H9 (cell line): ENCODE results near the gene ENO4. TPM values are rescaled to one million over a fixed set of nuclear protein-coding genes. Genes with fewer than 3 reads are reported as not detected.

Experiments
- DNase-seq: peaks from one replicate; pipeline ENCODE4 v3.0.0-alpha.2; 2017
- H2AFZ ChIP-seq: one replicate; pipeline ENCODE4 v1.6.1; 2013; ENCODE audit warnings: mild to moderate bottlenecking, low read length, control low read depth, moderate library complexity
- H2AK5ac ChIP-seq: 2 replicates; pipeline ENCODE4 v1.6.1; 2013; ENCODE audit warnings: low read length, control low read depth, mixed read lengths; ENCODE audit not compliant: insufficient read length
- H2BK120ac ChIP-seq: one replicate; pipeline ENCODE4 v1.6.1; 2013; ENCODE audit warnings: low read depth, mild to moderate bottlenecking, low read length, control low read depth, inconsistent platforms; ENCODE audit not compliant: poor library complexity, severe bottlenecking
- H2BK12ac ChIP-seq: 2 replicates; pipeline ENCODE4 v1.6.1; 2013; ENCODE audit warnings: low read length, control low read depth, mixed read lengths, low read depth; ENCODE audit not compliant: insufficient read length
- H2BK15ac ChIP-seq: 2 replicates; pipeline ENCODE4 v1.6.1; 2013; ENCODE audit warnings: low read depth, low read length, control low read depth
- H2BK20ac ChIP-seq: one replicate; pipeline ENCODE4 v1.6.1; 2013; ENCODE audit warnings: low read depth, mild to moderate bottlenecking, low read length, control low read depth, inconsistent platforms; ENCODE audit not compliant: poor library complexity, severe bottlenecking
- H2BK5ac ChIP-seq: 2 replicates; pipeline ENCODE4 v1.6.1; 2013; ENCODE audit warnings: low read length, control low read depth, mixed read lengths; ENCODE audit not compliant: insufficient read length
- H3K14ac ChIP-seq: 2 replicates; pipeline ENCODE4 v1.6.1; 2013; ENCODE audit warnings: low read length, control low read depth; ENCODE audit not compliant: insufficient read depth
- H3K18ac ChIP-seq: 2 replicates; pipeline ENCODE4 v1.6.1; 2013; ENCODE audit warnings: low read depth, mild to moderate bottlenecking, mixed read lengths, low read length, control low read depth; ENCODE audit not compliant: insufficient read length
- H3K23ac ChIP-seq: 2 replicates; pipeline ENCODE4 v1.6.1; 2013; ENCODE audit warnings: low read length, control low read depth, mixed read lengths, low read depth; ENCODE audit not compliant: insufficient read length
- H3K23me2 ChIP-seq: 2 replicates; pipeline ENCODE4 v1.6.1; 2013; ENCODE audit warnings: low read depth, mild to moderate bottlenecking, mixed read lengths, low read length, control low read depth; ENCODE audit not compliant: insufficient read length, poor library complexity, severe bottlenecking
- H3K27ac ChIP-seq: 2 replicates; pipeline ENCODE4 v1.5.1; 2013; ENCODE audit warnings: low read length, control low read depth, mixed read lengths, low read depth; ENCODE audit not compliant: insufficient read length
- H3K27me3 ChIP-seq: 2 replicates; pipeline ENCODE4 v1.6.1; 2013; ENCODE audit warnings: low read length, control low read depth, inconsistent platforms; ENCODE audit not compliant: insufficient read depth
- H3K4ac ChIP-seq: 2 replicates; pipeline ENCODE4 v1.6.1; 2013; ENCODE audit warnings: low read depth, mild to moderate bottlenecking, control low read depth, inconsistent platforms, low read length, moderate library complexity
- H3K4me1 ChIP-seq: 2 replicates; pipeline ENCODE4 v1.6.1; 2013; ENCODE audit warnings: low read length, control low read depth, inconsistent platforms; ENCODE audit not compliant: insufficient read depth
- H3K4me2 ChIP-seq: 2 replicates; pipeline ENCODE4 v1.6.1; 2013; ENCODE audit warnings: low read length, control low read depth, mixed read lengths; ENCODE audit not compliant: insufficient read length, insufficient read depth
- H3K56ac ChIP-seq: 2 replicates; pipeline ENCODE4 v1.6.1; 2013; ENCODE audit warnings: low read depth, mild to moderate bottlenecking, mixed read lengths, low read length, control low read depth; ENCODE audit not compliant: insufficient read length
- H3K79me1 ChIP-seq: 2 replicates; pipeline ENCODE4 v1.6.1; 2013; ENCODE audit warnings: low read depth, mild to moderate bottlenecking, moderate library complexity, low read length, control low read depth, inconsistent platforms; ENCODE audit not compliant: insufficient read depth, poor library complexity, severe bottlenecking
- H3K79me2 ChIP-seq: 2 replicates; pipeline ENCODE4 v1.6.1; 2013; ENCODE audit warnings: low read length, control low read depth, inconsistent platforms; ENCODE audit not compliant: insufficient read depth
- H3K9ac ChIP-seq: 2 replicates; pipeline ENCODE4 v1.6.1; 2013; ENCODE audit warnings: low read length, control low read depth, mixed read lengths; ENCODE audit not compliant: insufficient read length; ENCODE audit errors: extremely low read depth
- H3K9me3 ChIP-seq: one replicate; pipeline ENCODE4 v1.6.1; 2013; ENCODE audit warnings: low read depth, low read length, inconsistent platforms; ENCODE audit not compliant: control insufficient read depth
- H3T11ph ChIP-seq: one replicate; pipeline ENCODE4 v1.6.1; 2013; ENCODE audit warnings: mild to moderate bottlenecking, low read length, control low read depth, inconsistent platforms
- H4K20me1 ChIP-seq: one replicate; pipeline ENCODE4 v1.6.1; 2013; ENCODE audit not compliant: control insufficient read depth, insufficient read length, insufficient read depth
- H4K5ac ChIP-seq: 2 replicates; pipeline ENCODE4 v1.6.1; 2013; ENCODE audit warnings: low read depth, mild to moderate bottlenecking, mixed read lengths, low read length, control low read depth; ENCODE audit not compliant: insufficient read length
- H4K8ac ChIP-seq: replicated peaks from 2 replicates; pipeline ENCODE4 v1.6.1; 2013; ENCODE audit warnings: low read length, control low read depth, mixed read lengths, low read depth; ENCODE audit not compliant: insufficient read length
- H4K91ac ChIP-seq: 2 replicates; pipeline ENCODE4 v1.6.1; 2013; ENCODE audit warnings: low read depth, mild to moderate bottlenecking, moderate library complexity, mixed read lengths, low read length, control low read depth; ENCODE audit not compliant: insufficient read length
- H3K27ac Mint-ChIP-seq, 3 experiments: 2 replicates in 2 of 3; 3 replicates in 1 of 3; pipeline ENCODE4 v1.8.0; 2020 to 2021; ENCODE audit warnings: mixed read lengths in 3 of 3, mild to moderate bottlenecking in 1 of 3, moderate library complexity in 1 of 3
- H3K27me3 Mint-ChIP-seq: 2 replicates; pipeline ENCODE4 v1.8.0; 2021; ENCODE audit warnings: low read depth, mild to moderate bottlenecking, moderate library complexity, mixed read lengths
- H3K36me3 Mint-ChIP-seq, 3 experiments: 2 replicates in 2 of 3; 3 replicates in 1 of 3; pipeline ENCODE4 v1.8.0; 2020 to 2021; ENCODE audit warnings: low read depth in 3 of 3, mixed read lengths in 3 of 3; ENCODE audit not compliant: insufficient read depth in 1 of 3
- H3K4me1 Mint-ChIP-seq, 2 experiments: 2 replicates each; pipeline ENCODE4 v1.8.0; 2020; ENCODE audit warnings: mixed read lengths in 2 of 2
- H3K4me3 Mint-ChIP-seq, 2 experiments: 2 replicates in 1 of 2; 3 replicates in 1 of 2; pipeline ENCODE4 v1.8.0; 2020 to 2021; ENCODE audit warnings: mild to moderate bottlenecking in 2 of 2, mixed read lengths in 2 of 2, moderate library complexity in 1 of 2
- H3K9me3 Mint-ChIP-seq, 2 experiments: 2 replicates in 1 of 2; 3 replicates in 1 of 2; pipeline ENCODE4 v1.8.0; 2020; ENCODE audit warnings: mild to moderate bottlenecking in 2 of 2, mixed read lengths in 2 of 2, moderate library complexity in 1 of 2
- CTCF ChIP-seq: fragments of 200-600 bp; sonication (generic); conservative IDR thresholded peaks from 3 replicates; pipeline ENCODE4 v1.8.0; 2021; ENCODE audit warnings: antibody characterized with exemption, mild to moderate bottlenecking
- WGBS: extraction: QIAGEN DNeasy Blood & Tissue Kit; methylation state at CpG from one replicate; pipeline ENCODE4 v1.1.7; 2013; ENCODE audit warnings: missing lambda C conversion rate, low lambda C conversion rate, mixed read lengths; ENCODE audit not compliant: insufficient read length; ENCODE audit errors: extremely low coverage; 5-methylcytosine and 5-hydroxymethylcytosine counted together
- total RNA-seq: library from RNA; stranded (reverse); gene quantifications from 2 replicates; pipeline ENCODE4 v1.2.1, GENCODE V29; 2021

ENO4 gene
- total RNA-seq, 1 experiment from 2014 or later, result 0.26 TPM

GRCh38 chr10:116866987-116867595, 17.8 kb downstream of the ENO4 start:
- H3K23ac ChIP-seq, result no peak overlapping the region
- H3K18ac ChIP-seq, result no peak overlapping the region
- Mint-ChIP-seq H3K36me3 (peaks cover under 1 to 7% (median 2%) of the 10 kb centered on the region in 3 experiments; a peak in 6 of 7 replicates), H3K4me3 (no peak overlapping the region), H3K4me1 (peaks cover 16 to 18% of the 10 kb centered on the region in 2 experiments), H3K27ac (no peak overlapping the region), H3K27me3 (no peaks in the 10 kb centered on the region; the same call in 1 of the 2 replicates), H3K9me3 (peaks cover 5 to 7% of the 10 kb centered on the region in 2 experiments)
- H2BK5ac ChIP-seq, result no peak overlapping the region
- H3K4ac ChIP-seq, result no peak overlapping the region
- no peak overlapping the region for H2BK15ac ChIP-seq
- no peak for DNase-seq
- H2BK20ac ChIP-seq, result no peak overlapping the region
- no peaks in the 10 kb centered on the region for H3K27me3 ChIP-seq
- H3K79me2 ChIP-seq, result no peaks in the 10 kb centered on the region
- no peaks in the 10 kb centered on the region for H3K9me3 ChIP-seq
- H3K4me2 ChIP-seq, result no peak overlapping the region
- no peaks in the 10 kb centered on the region for H3K4me1 ChIP-seq
- H2BK120ac ChIP-seq, result no peak overlapping the region
- no peaks in the 10 kb centered on the region for H4K20me1 ChIP-seq
- no peak overlapping the region for H3K14ac ChIP-seq
- H4K5ac ChIP-seq, result no peak overlapping the region
- no peak overlapping the region for H3K9ac ChIP-seq
- no peak overlapping the region for H3K56ac ChIP-seq
- H2BK12ac ChIP-seq, result no peak overlapping the region
- H3K23me2 ChIP-seq, result no peaks in the 10 kb centered on the region
- H3T11ph ChIP-seq, result no peak overlapping the region
- H4K8ac ChIP-seq, result no peak overlapping the region
- no CpG with 5 or more reads among the region's 6 CpGs for WGBS
- no peak overlapping the region for H3K27ac ChIP-seq
- H2AK5ac ChIP-seq, result no peak overlapping the region
- TF ChIP-seq CTCF, result no peak
- H2AFZ ChIP-seq, result no peak overlapping the region
- H3K79me1 ChIP-seq, result no peaks in the 10 kb centered on the region
- H4K91ac ChIP-seq, result no peak overlapping the region
